Neuronal stem cell (in vitro differentiated cells): ENCODE measurements around the gene SEMA6D. TPM values are rescaled to one million over a fixed set of nuclear protein-coding genes. Genes with fewer than 3 reads are reported as not detected.

Source experiments
- DNase-seq: peaks from one replicate; pipeline ENCODE4 v3.0.0-alpha.2; 2013; ENCODE audit warnings: low spot score
- H2AFZ ChIP-seq: one replicate; pipeline ENCODE4 v1.6.1; 2013; ENCODE audit warnings: mild to moderate bottlenecking, low read length, inconsistent platforms
- H2AK5ac ChIP-seq: 2 replicates; pipeline ENCODE4 v1.6.1; 2013; ENCODE audit warnings: low read depth, mild to moderate bottlenecking, inconsistent platforms, low read length, moderate library complexity, mixed read lengths
- H2BK120ac ChIP-seq: 2 replicates; pipeline ENCODE4 v1.6.1; 2013; ENCODE audit warnings: low read depth, mild to moderate bottlenecking, inconsistent platforms, low read length, moderate library complexity, mixed read lengths
- H2BK12ac ChIP-seq: one replicate; pipeline ENCODE4 v1.6.1; 2013; ENCODE audit warnings: low read length, inconsistent platforms
- H2BK15ac ChIP-seq: 2 replicates; pipeline ENCODE4 v1.6.1; 2013; ENCODE audit warnings: mild to moderate bottlenecking, low read length, inconsistent platforms, mixed read lengths
- H2BK5ac ChIP-seq: one replicate; pipeline ENCODE4 v1.6.1; 2013; ENCODE audit warnings: inconsistent platforms, mild to moderate bottlenecking, low read length, moderate library complexity
- H3K14ac ChIP-seq: one replicate; pipeline ENCODE4 v1.6.1; 2013; ENCODE audit warnings: low read length, inconsistent platforms
- H3K18ac ChIP-seq: 2 replicates; pipeline ENCODE4 v1.6.1; 2013; ENCODE audit warnings: low read length, inconsistent platforms
- H3K23ac ChIP-seq: 2 replicates; pipeline ENCODE4 v1.6.1; 2013; ENCODE audit warnings: low read depth, mild to moderate bottlenecking, mixed read lengths, low read length, inconsistent platforms; ENCODE audit not compliant: poor library complexity
- H3K27ac ChIP-seq: replicated peaks from 3 replicates; pipeline ENCODE4 v1.5.1; 2013; ENCODE audit warnings: low read length, inconsistent platforms
- H3K27me3 ChIP-seq, 3 experiments: 2 replicates each; pipeline ENCODE4 v1.6.1; 2013; ENCODE audit warnings: low read length in 3 of 3, mild to moderate bottlenecking in 2 of 3, inconsistent platforms in 1 of 3, low read depth in 1 of 3, mixed read lengths in 1 of 3, moderate library complexity in 1 of 3; ENCODE audit not compliant: control insufficient read depth in 3 of 3, insufficient read depth in 3 of 3
- H3K36me3 ChIP-seq, 2 donors: replicated peaks in 1 of 2; 2 replicates each; pipeline ENCODE4 v1.6.1; 2013; ENCODE audit warnings: low read length in 2 of 2; ENCODE audit not compliant: control insufficient read depth in 2 of 2, insufficient read depth in 2 of 2
- H3K4ac ChIP-seq: 2 replicates; pipeline ENCODE4 v1.6.1; 2013; ENCODE audit warnings: inconsistent platforms, mild to moderate bottlenecking, low read length, moderate library complexity
- H3K4me1 ChIP-seq, 2 donors: 1 replicate in 1 of 2; 2 replicates in 1 of 2; pipeline ENCODE4 v1.6.1; 2013; ENCODE audit warnings: low read length in 2 of 2, low read depth in 1 of 2; ENCODE audit not compliant: control insufficient read depth in 2 of 2, insufficient read depth in 1 of 2
- H3K4me2 ChIP-seq: one replicate; pipeline ENCODE4 v1.6.1; 2013; ENCODE audit warnings: mild to moderate bottlenecking, low read length, inconsistent platforms; ENCODE audit not compliant: insufficient read depth, poor library complexity, severe bottlenecking
- H3K4me3 ChIP-seq, 2 donors: 2 replicates each; pipeline ENCODE4 v1.5.1; 2013; ENCODE audit warnings: low read length in 2 of 2, mild to moderate bottlenecking in 2 of 2, inconsistent platforms in 1 of 2, moderate library complexity in 1 of 2
- H3K79me1 ChIP-seq: one replicate; pipeline ENCODE4 v1.6.1; 2013; ENCODE audit warnings: low read depth, mild to moderate bottlenecking, inconsistent platforms, low read length, moderate library complexity
- H3K9ac ChIP-seq: one replicate; pipeline ENCODE4 v1.6.1; 2013; ENCODE audit warnings: mild to moderate bottlenecking, low read depth, low read length, inconsistent platforms; ENCODE audit not compliant: poor library complexity
- H3K9me3 ChIP-seq, 2 donors: replicated peaks in 1 of 2; 2 replicates each; pipeline versions ENCODE3 to v1.6.1; 2013; ENCODE audit warnings: low read length in 2 of 2, mild to moderate bottlenecking in 2 of 2, inconsistent platforms in 1 of 2, low read depth in 1 of 2, mixed read lengths in 1 of 2, moderate library complexity in 1 of 2; ENCODE audit not compliant: control insufficient read depth in 2 of 2, insufficient read depth in 1 of 2
- H4K8ac ChIP-seq: one replicate; pipeline ENCODE4 v1.6.1; 2013; ENCODE audit warnings: low read depth, mild to moderate bottlenecking, inconsistent platforms, low read length, moderate library complexity
- H4K91ac ChIP-seq: one replicate; pipeline ENCODE4 v1.6.1; 2013; ENCODE audit warnings: low read length, low read depth, mild to moderate bottlenecking, inconsistent platforms; ENCODE audit not compliant: poor library complexity
- WGBS, 2 donors: extraction: QIAGEN DNeasy Blood & Tissue Kit; methylation state at CpG; one replicate each; pipeline ENCODE4 v1.1.7; 2013; ENCODE audit warnings: missing lambda C conversion rate in 2 of 2, mixed read lengths in 1 of 2; ENCODE audit not compliant: insufficient read length in 2 of 2, insufficient replicate concordance in 1 of 2; ENCODE audit errors: extremely low coverage in 2 of 2; 5-methylcytosine and 5-hydroxymethylcytosine counted together
- polyA plus RNA-seq, 2 experiments: library from polyadenylated mRNA; stranded (reverse); fragments of 200-250 nt; gene quantifications; one replicate each; pipeline ENCODE4 v1.2.3, GENCODE V29; 2013

Gene SEMA6D, protein sequence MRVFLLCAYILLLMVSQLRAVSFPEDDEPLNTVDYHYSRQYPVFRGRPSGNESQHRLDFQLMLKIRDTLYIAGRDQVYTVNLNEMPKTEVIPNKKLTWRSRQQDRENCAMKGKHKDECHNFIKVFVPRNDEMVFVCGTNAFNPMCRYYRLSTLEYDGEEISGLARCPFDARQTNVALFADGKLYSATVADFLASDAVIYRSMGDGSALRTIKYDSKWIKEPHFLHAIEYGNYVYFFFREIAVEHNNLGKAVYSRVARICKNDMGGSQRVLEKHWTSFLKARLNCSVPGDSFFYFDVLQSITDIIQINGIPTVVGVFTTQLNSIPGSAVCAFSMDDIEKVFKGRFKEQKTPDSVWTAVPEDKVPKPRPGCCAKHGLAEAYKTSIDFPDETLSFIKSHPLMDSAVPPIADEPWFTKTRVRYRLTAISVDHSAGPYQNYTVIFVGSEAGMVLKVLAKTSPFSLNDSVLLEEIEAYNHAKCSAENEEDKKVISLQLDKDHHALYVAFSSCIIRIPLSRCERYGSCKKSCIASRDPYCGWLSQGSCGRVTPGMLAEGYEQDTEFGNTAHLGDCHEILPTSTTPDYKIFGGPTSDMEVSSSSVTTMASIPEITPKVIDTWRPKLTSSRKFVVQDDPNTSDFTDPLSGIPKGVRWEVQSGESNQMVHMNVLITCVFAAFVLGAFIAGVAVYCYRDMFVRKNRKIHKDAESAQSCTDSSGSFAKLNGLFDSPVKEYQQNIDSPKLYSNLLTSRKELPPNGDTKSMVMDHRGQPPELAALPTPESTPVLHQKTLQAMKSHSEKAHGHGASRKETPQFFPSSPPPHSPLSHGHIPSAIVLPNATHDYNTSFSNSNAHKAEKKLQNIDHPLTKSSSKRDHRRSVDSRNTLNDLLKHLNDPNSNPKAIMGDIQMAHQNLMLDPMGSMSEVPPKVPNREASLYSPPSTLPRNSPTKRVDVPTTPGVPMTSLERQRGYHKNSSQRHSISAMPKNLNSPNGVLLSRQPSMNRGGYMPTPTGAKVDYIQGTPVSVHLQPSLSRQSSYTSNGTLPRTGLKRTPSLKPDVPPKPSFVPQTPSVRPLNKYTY
- 2.7 TPM for polyA plus RNA-seq (2013, experiment 1 of 2)
- 2.8 TPM for polyA plus RNA-seq (2013, experiment 2 of 2)

DNA sequence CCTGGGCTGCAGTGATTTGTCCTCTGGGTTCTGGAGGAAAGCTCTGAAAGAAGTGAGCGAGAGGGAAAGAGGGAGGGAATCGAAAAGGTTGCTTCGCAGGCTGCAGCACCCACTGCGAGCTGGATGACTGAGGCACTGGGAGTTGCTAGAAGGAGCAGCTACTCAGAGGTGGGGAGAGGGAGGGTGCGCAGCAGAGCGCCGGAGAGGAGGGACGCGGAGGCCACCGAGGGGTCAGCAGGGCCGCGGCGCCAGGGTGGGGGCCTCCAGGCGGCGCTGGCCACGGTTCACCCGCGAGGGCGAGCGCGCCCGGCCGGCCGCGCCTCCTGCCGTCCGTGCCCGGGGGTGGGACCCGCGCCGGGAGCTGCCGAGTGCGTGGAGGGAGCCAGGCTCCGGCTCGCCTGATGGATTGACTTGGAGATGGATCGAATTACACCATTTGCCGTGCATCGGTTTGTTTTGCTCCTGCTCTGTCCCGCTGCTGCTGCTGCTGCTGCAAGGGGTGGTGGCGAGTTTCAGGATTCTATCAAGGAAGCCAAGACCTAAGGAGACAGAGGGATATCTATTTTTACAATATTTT, at the start of gene SEMA6D:
TSS of gene SEMA6D (plus strand) at position 470 of the 577 bp plus-strand sequence. CDS start 42,294 bp downstream, outside the sequence.
- Histone ChIP-seq H3K4me3 (peak within 1 kb of the TSS; percentile 31 to 80), H3K4me1 (peaks cover 4 to 7% of the 10 kb centered on the region in 2 donors), H3K18ac (peak within 1 kb of the TSS; percentile 89), H3K14ac (no peak within 1 kb of the TSS), H3K79me1 (no peaks in the 10 kb centered on the region), H3K27me3 (peaks cover 0 to 73% (median 0%) of the 10 kb centered on the region in 3 experiments), H2BK15ac (no peak within 1 kb of the TSS), H2AK5ac (no peak within 1 kb of the TSS), H2BK12ac (peak within 1 kb of the TSS; percentile 48), H3K36me3 (no peaks in the 10 kb centered on the region), H4K91ac (no peak within 1 kb of the TSS), H4K8ac (no peak within 1 kb of the TSS), H3K4me2 (peak within 1 kb of the TSS; percentile 90), H2BK5ac (no peak within 1 kb of the TSS), H3K9ac (peak within 1 kb of the TSS; percentile 82), H3K4ac (no peak within 1 kb of the TSS), H3K9me3 (no peaks in the 10 kb centered on the region), H2AFZ (peak within 1 kb of the TSS; percentile 93), H3K23ac (peak within 1 kb of the TSS; percentile 39), H2BK120ac (no peak within 1 kb of the TSS), H3K27ac (peak within 1 kb of the TSS; percentile 64)
- peak; percentile 83 for DNase-seq
- WGBS, 2 donors, result no CpG with 5 or more reads among the region's 40 CpGs

DNA sequence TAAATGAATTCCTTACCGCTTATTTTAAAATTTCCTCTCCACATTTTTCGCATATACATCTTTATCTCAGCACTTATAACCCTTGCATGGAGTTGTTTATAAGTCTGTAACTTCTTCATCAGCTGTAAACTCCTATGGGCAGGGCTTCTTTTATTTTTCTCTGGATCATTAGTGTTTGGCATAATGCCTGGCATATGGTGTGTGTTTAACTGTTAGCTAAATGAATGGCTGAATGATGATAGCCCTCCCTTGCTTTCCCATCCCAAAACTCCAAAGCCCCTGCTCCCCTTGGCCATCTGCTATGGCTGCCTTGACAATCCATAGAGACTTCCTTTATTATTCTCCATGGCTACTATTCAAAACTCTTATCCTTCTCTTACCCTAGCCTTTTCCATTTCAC, 48.1 kb upstream of the SEMA6D start:
- 100% methylated on average over 2 of the region's 2 CpGs for WGBS, 2 donors
- H3K4me1 ChIP-seq, result peaks cover 0 to 19% of the 10 kb centered on the region in 2 donors
- H3K14ac ChIP-seq, result no peak overlapping the region
- no peak overlapping the region for H3K23ac ChIP-seq
- H2BK15ac ChIP-seq, result no peak overlapping the region
- H3K27me3 ChIP-seq, result no peaks in the 10 kb centered on the region
- no peak overlapping the region for H2BK5ac ChIP-seq
- H4K91ac ChIP-seq, result no peak overlapping the region
- H3K18ac ChIP-seq, result no peak overlapping the region
- H4K8ac ChIP-seq, result no peak overlapping the region
- H2AK5ac ChIP-seq, result no peak overlapping the region
- no peak overlapping the region for H3K4ac ChIP-seq
- H2AFZ ChIP-seq, result no peak overlapping the region
- DNase-seq, result no peak
- no peaks in the 10 kb centered on the region for H3K79me1 ChIP-seq
- H3K4me3 ChIP-seq, result no peak overlapping the region
- H3K27ac ChIP-seq, result no peak overlapping the region
- no peak overlapping the region for H3K9ac ChIP-seq
- H2BK120ac ChIP-seq, result no peak overlapping the region
- no peaks in the 10 kb centered on the region for H3K36me3 ChIP-seq
- no peak overlapping the region for H2BK12ac ChIP-seq
- H3K4me2 ChIP-seq, result no peak overlapping the region
- H3K9me3 ChIP-seq, result no peaks in the 10 kb centered on the region

DNA sequence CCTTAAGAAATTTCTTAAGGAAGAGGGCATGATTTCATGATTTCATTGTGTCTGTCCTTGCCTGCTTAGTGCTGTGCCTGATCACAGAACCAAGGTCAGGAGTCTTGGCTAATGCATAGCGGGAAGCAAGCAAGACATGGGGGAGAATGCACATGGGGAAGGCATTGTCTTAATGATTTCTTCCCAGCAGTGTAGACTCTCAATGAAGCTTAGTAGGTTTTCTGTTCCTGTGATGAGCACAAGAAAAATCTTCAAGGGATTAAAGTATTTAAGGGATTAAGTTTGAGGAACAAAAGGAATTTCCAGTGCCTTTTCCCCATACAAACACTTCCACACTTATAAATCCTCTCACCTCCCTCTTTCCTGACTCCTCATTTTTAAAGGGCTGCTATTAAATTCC, 46.9 kb upstream of the SEMA6D start:
- H3K14ac ChIP-seq, result no peak overlapping the region
- no peak overlapping the region for H3K4me3 ChIP-seq
- no peak for DNase-seq
- H4K91ac ChIP-seq, result no peak overlapping the region
- H2AK5ac ChIP-seq, result no peak overlapping the region
- no peak overlapping the region for H3K18ac ChIP-seq
- no peak overlapping the region for H3K4me2 ChIP-seq
- H3K27ac ChIP-seq, result no peak overlapping the region
- H3K27me3 ChIP-seq, result no peaks in the 10 kb centered on the region
- peaks cover 0 to 24% of the 10 kb centered on the region in 2 donors for H3K4me1 ChIP-seq
- H2BK15ac ChIP-seq, result no peak overlapping the region
- no peaks in the 10 kb centered on the region for H3K36me3 ChIP-seq
- no peaks in the 10 kb centered on the region for H3K79me1 ChIP-seq
- no peaks in the 10 kb centered on the region for H3K9me3 ChIP-seq
- no peak overlapping the region for H2BK120ac ChIP-seq
- no peak overlapping the region for H3K23ac ChIP-seq
- H2BK5ac ChIP-seq, result no peak overlapping the region
- no peak overlapping the region for H2BK12ac ChIP-seq
- H2AFZ ChIP-seq, result no peak overlapping the region
- H3K4ac ChIP-seq, result no peak overlapping the region
- H4K8ac ChIP-seq, result no peak overlapping the region
- H3K9ac ChIP-seq, result no peak overlapping the region
- WGBS, 2 donors, result no CpG with 5 or more reads among the region's 1 CpG
